ENCODE results near the gene HOXB5. TPM values are rescaled to one million over a fixed set of nuclear protein-coding genes. Genes with fewer than 3 reads are reported as not detected.

The HOXB5 gene
- total RNA-seq, 2 experiments from 2014 or later: not detected

GRCh38 chr17:48590607-48591161, 2.9 kb downstream of the HOXB5 start:
- Mint-ChIP-seq H3K4me3 (no peak overlapping the region), H3K27ac (no peak overlapping the region), H3K36me3 (no peaks in the 10 kb centered on the region), H3K4me1 (peaks cover 36% of the 10 kb centered on the region), H3K27me3 (peaks cover 92% of the 10 kb centered on the region), H3K9me3 (no peaks in the 10 kb centered on the region)
- POLR2A ChIA-PET: interaction anchor here (0.7 kb wide), 1 partner anchor 467 kb away, joined by 4 read pairs; no protein-coding TSS in a partner anchor
- ATAC-seq (ENCODE audit: low read depth) (no peak), DNase-seq (no peak)

- DNase-seq (no peak), ATAC-seq (ENCODE audit: low read depth) (no peak)
- H3K9me3 Mint-ChIP-seq: no peaks in the 10 kb centered on the region
- peaks cover 39% of the 10 kb centered on the region for H3K4me1 Mint-ChIP-seq
- H3K27me3 Mint-ChIP-seq: peaks cover 88% of the 10 kb centered on the region
- POLR2A ChIA-PET: interaction anchor here (0.7 kb wide), 1 partner anchor 466 kb away, joined by 4 read pairs; no protein-coding TSS in a partner anchor
- H3K36me3 Mint-ChIP-seq: no peaks in the 10 kb centered on the region
- no peak within 1 kb of the TSS for H3K27ac Mint-ChIP-seq
- H3K4me3 Mint-ChIP-seq: no peak within 1 kb of the TSS
Observed at GRCh38 chr17:48589831-48590606, 3.6 kb downstream of the HOXB5 start, which contains the start of gene HOXB3. TSS of gene HOXB3 (minus strand) at chr17:48590241. CDS start at chr17:48552474, 37,767 bp downstream.

GRCh38 chr17:48589060-48589830, 4.3 kb downstream of the HOXB5 start:
- H3K4me1 Mint-ChIP-seq: peaks cover 41% of the 10 kb centered on the region
- POLR2A ChIA-PET: no interaction called here
- no peaks in the 10 kb centered on the region for H3K9me3 Mint-ChIP-seq
- ATAC-seq (ENCODE audit: low read depth) (no peak), DNase-seq (no peak)
- no peak overlapping the region for H3K4me3 Mint-ChIP-seq
- no peak overlapping the region for H3K27ac Mint-ChIP-seq
- H3K27me3 Mint-ChIP-seq: peaks cover 88% of the 10 kb centered on the region
- H3K36me3 Mint-ChIP-seq: no peaks in the 10 kb centered on the region

GRCh38 chr17:48588528-48588927, 5.1 kb downstream of the HOXB5 start:
- H3K27ac Mint-ChIP-seq: no peak overlapping the region
- ATAC-seq (ENCODE audit: low read depth): no peak

GRCh38 chr17:48588074-48588415, 5.5 kb downstream of the HOXB5 start:
- H3K36me3 Mint-ChIP-seq: no peaks in the 10 kb centered on the region

More at GRCh38 chr17:48588528-48588927, 5.1 kb downstream of the HOXB5 start:
- peaks cover 90% of the 10 kb centered on the region for H3K27me3 Mint-ChIP-seq
- H3K4me3 Mint-ChIP-seq: no peak overlapping the region
- POLR2A ChIA-PET: interaction anchor here (0.6 kb wide), 1 partner anchor 72 kb away, joined by 4 read pairs; no protein-coding TSS in a partner anchor
- peaks cover 39% of the 10 kb centered on the region for H3K4me1 Mint-ChIP-seq
- no peak for DNase-seq
- no peaks in the 10 kb centered on the region for H3K36me3 Mint-ChIP-seq
- no peaks in the 10 kb centered on the region for H3K9me3 Mint-ChIP-seq

GRCh38 chr17:48587276-48588073, 6.1 kb downstream of the HOXB5 start:
- no peaks in the 10 kb centered on the region for H3K9me3 Mint-ChIP-seq
- ATAC-seq (ENCODE audit: low read depth) (no peak), DNase-seq (no peak)
- no peak overlapping the region for H3K4me3 Mint-ChIP-seq
- H3K27me3 Mint-ChIP-seq: peaks cover 90% of the 10 kb centered on the region
- H3K4me1 Mint-ChIP-seq: peaks cover 39% of the 10 kb centered on the region
- no peak overlapping the region for H3K27ac Mint-ChIP-seq
- POLR2A ChIA-PET: interaction anchor here (0.6 kb wide), 1 partner anchor 71 kb away, joined by 4 read pairs; no protein-coding TSS in a partner anchor
- no peaks in the 10 kb centered on the region for H3K36me3 Mint-ChIP-seq

More at GRCh38 chr17:48588074-48588415, 5.5 kb downstream of the HOXB5 start:
- H3K9me3 Mint-ChIP-seq: no peaks in the 10 kb centered on the region
- H3K27ac Mint-ChIP-seq: no peak overlapping the region
- DNase-seq (no peak), ATAC-seq (ENCODE audit: low read depth) (no peak)
- peaks cover 37% of the 10 kb centered on the region for H3K4me1 Mint-ChIP-seq
- POLR2A ChIA-PET: interaction anchor here (0.6 kb wide), 1 partner anchor 71 kb away, joined by 4 read pairs; no protein-coding TSS in a partner anchor
- peaks cover 90% of the 10 kb centered on the region for H3K27me3 Mint-ChIP-seq
- no peak overlapping the region for H3K4me3 Mint-ChIP-seq

- H3K9me3 Mint-ChIP-seq: no peaks in the 10 kb centered on the region
- peaks cover 41% of the 10 kb centered on the region for H3K4me1 Mint-ChIP-seq
- peak overlapping the region; percentile 89 for H3K4me3 Mint-ChIP-seq
- no peaks in the 10 kb centered on the region for H3K36me3 Mint-ChIP-seq
- no peak overlapping the region for H3K27ac Mint-ChIP-seq
- no peak for ATAC-seq (ENCODE audit: low read depth)
- POLR2A ChIA-PET: interaction anchor here (0.5 kb wide), 1 partner anchor 235 kb away, joined by 3 read pairs; no protein-coding TSS in a partner anchor
- no peak for DNase-seq
- peaks cover 89% of the 10 kb centered on the region for H3K27me3 Mint-ChIP-seq
Observed at GRCh38 chr17:48586355-48587258, 7.0 kb downstream of the HOXB5 start.

GRCh38 chr17:48584223-48584741, 9.3 kb downstream of the HOXB5 start:
- H3K9me3 Mint-ChIP-seq: no peaks in the 10 kb centered on the region
- peaks cover 5% of the 10 kb centered on the region for H3K36me3 Mint-ChIP-seq
- peaks cover 88% of the 10 kb centered on the region for H3K27me3 Mint-ChIP-seq
- ATAC-seq (ENCODE audit: low read depth) (no peak), DNase-seq (no peak)
- POLR2A ChIA-PET: interaction anchor here (0.6 to 2.3 kb wide), 2 partner anchors 159 to 232 kb away, joined by 3 to 10 read pairs; no protein-coding TSS in a partner anchor
- H3K27ac Mint-ChIP-seq: no peak overlapping the region
- peak overlapping the region; percentile 89 for H3K4me3 Mint-ChIP-seq
- H3K4me1 Mint-ChIP-seq: peaks cover 51% of the 10 kb centered on the region

GRCh38 chr17:48583708-48584222, 9.8 kb downstream of the HOXB5 start:
- no peak for DNase-seq
- H3K4me1 Mint-ChIP-seq: peaks cover 55% of the 10 kb centered on the region

GRCh38 chr17:48582750-48583069, 10.9 kb downstream of the HOXB5 start:
- Mint-ChIP-seq H3K9me3 (no peaks in the 10 kb centered on the region), H3K4me1 (peaks cover 52% of the 10 kb centered on the region), H3K27ac (no peak overlapping the region), H3K27me3 (peaks cover 79% of the 10 kb centered on the region), H3K4me3 (peak overlapping the region; percentile 72), H3K36me3 (peaks cover 5% of the 10 kb centered on the region)
- no peak for ATAC-seq (ENCODE audit: low read depth)
- no peak for DNase-seq
- POLR2A ChIA-PET: interaction anchor here (0.6 to 2.3 kb wide), 3 partner anchors 79 to 231 kb away, joined by 4 to 10 read pairs (median 4); no protein-coding TSS in a partner anchor

More at GRCh38 chr17:48583708-48584222, 9.8 kb downstream of the HOXB5 start:
- Mint-ChIP-seq H3K27me3 (peaks cover 88% of the 10 kb centered on the region), H3K4me3 (no peak overlapping the region), H3K36me3 (peaks cover 5% of the 10 kb centered on the region), H3K27ac (no peak overlapping the region), H3K9me3 (no peaks in the 10 kb centered on the region)
- POLR2A ChIA-PET: interaction anchor here (0.6 to 2.3 kb wide), 3 partner anchors 91 to 232 kb away, joined by 3 to 10 read pairs (median 4); no protein-coding TSS in a partner anchor
- ATAC-seq (ENCODE audit: low read depth): no peak

GRCh38 chr17:48579760-48580554, 13.6 kb downstream of the HOXB5 start:
- Mint-ChIP-seq H3K4me1 (peaks cover 40% of the 10 kb centered on the region), H3K36me3 (peaks cover 9% of the 10 kb centered on the region), H3K27ac (no peak overlapping the region), H3K4me3 (peak overlapping the region; percentile 94), H3K9me3 (no peaks in the 10 kb centered on the region), H3K27me3 (peaks cover 56% of the 10 kb centered on the region)
- ATAC-seq (ENCODE audit: low read depth): no peak
- DNase-seq: no peak
- POLR2A ChIA-PET: interaction anchor here (0.6 kb wide), 1 partner anchor 422 kb away, joined by 4 read pairs; no protein-coding TSS in a partner anchor
